ENCODE data around the gene RTN1. TPM values are rescaled to one million over a fixed set of nuclear protein-coding genes. Genes with fewer than 3 reads are reported as not detected.

The RTN1 gene
- total RNA-seq, 1 donor from 2014 or later, result not detected

DNA sequence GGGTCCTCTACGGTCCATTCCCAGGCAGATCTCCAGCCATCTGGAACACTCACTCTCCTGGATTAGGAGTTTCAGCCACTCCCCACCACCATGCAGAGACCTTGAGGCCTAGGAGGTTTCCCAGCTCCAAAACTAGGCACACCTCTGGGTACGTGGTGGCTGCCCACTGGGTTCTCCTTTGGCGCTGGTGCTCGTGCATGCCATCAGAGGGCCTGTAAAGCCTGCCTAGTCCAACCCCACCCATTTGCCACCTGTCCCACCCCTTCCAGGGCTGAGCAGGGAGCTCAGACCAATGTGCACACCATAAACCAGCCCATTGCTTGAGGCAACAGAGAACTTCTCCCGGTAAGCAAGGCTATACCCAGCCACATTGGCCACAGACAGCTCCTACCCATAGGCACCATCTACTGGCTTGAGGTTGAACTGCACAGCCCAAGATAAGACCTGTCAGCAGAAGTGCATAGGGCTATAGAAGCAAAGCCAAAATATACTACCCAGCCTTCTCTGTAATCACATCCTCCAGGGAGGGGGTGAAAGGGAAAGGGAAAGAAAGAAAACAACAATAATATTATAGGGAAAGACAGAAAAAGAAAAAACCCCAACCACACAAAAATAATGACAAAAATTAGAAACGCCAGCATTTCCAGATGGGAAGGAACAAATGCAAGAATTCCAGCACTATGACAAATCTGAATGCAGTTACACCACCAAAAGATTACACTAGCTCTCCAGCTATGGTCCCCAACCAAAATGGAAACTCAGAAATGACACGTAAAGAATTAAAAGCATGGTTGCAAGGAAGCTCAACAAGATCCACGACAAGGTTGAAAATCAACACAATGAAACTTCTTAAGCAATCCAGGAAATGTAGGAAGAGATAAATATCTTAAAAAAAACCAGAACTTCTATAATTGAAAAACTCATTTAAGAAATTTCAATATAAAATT lies 182.1 kb downstream of the RTN1 start:
- ATAC-seq (ENCODE audit: low read depth) (no peak), DNase-seq (no peak)
- Mint-ChIP-seq H3K27ac (no peak overlapping the region), H3K4me1 (no peaks in the 10 kb centered on the region), H3K27me3 (peaks cover 13% of the 10 kb centered on the region), H3K36me3 (ENCODE audit: low read depth) (no peaks in the 10 kb centered on the region), H3K4me3 (no peak overlapping the region), H3K9me3 (peaks cover 6% of the 10 kb centered on the region)
- intact Hi-C loops (cut with micrococcal nuclease), result loop anchor here (5.0 kb wide), 1 partner anchor 561 kb away; no protein-coding TSS in a partner anchor
- ChIA-PET CTCF (interaction anchor here (0.7 kb wide), 1 partner anchor 181 kb away, joined by 3 read pairs; no protein-coding TSS in a partner anchor), POLR2A (no interaction called here)
- no peak for TF ChIP-seq CTCF (IDR thresholded peaks at IDR 0.05)

GRCh38 chr14:59687663-59688062 lies 182.9 kb downstream of the RTN1 start:
- H3K4me1 Mint-ChIP-seq, result no peaks in the 10 kb centered on the region
- H3K27me3 Mint-ChIP-seq, result peaks cover 13% of the 10 kb centered on the region
- intact Hi-C loops (cut with micrococcal nuclease), result loop anchor here (5.0 kb wide), 1 partner anchor 560 kb away; no protein-coding TSS in a partner anchor
- H3K9me3 Mint-ChIP-seq, result peaks cover 6% of the 10 kb centered on the region
- ChIA-PET CTCF (interaction anchor here (0.7 kb wide), 1 partner anchor 181 kb away, joined by 3 read pairs; no protein-coding TSS in a partner anchor), POLR2A (no interaction called here)
- H3K27ac Mint-ChIP-seq, result no peak overlapping the region
- no peak overlapping the region for H3K4me3 Mint-ChIP-seq
- H3K36me3 Mint-ChIP-seq (ENCODE audit: low read depth), result no peaks in the 10 kb centered on the region
- TF ChIP-seq CTCF (IDR thresholded peaks at IDR 0.05), result no peak
- ATAC-seq (ENCODE audit: low read depth) (no peak), DNase-seq (no peak)

- ATAC-seq (ENCODE audit: low read depth) (no peak), DNase-seq (no peak)
- H3K9me3 Mint-ChIP-seq, result peaks cover 2% of the 10 kb centered on the region
- no peaks in the 10 kb centered on the region for H3K36me3 Mint-ChIP-seq (ENCODE audit: low read depth)
- H3K4me3 Mint-ChIP-seq, result no peak overlapping the region
- no peak for TF ChIP-seq CTCF (IDR thresholded peaks at IDR 0.05)
- ChIA-PET CTCF (no interaction called here), POLR2A (no interaction called here)
- no peaks in the 10 kb centered on the region for H3K4me1 Mint-ChIP-seq
- intact Hi-C loops (cut with micrococcal nuclease), result no loop called here
- no peaks in the 10 kb centered on the region for H3K27me3 Mint-ChIP-seq
- no peak overlapping the region for H3K27ac Mint-ChIP-seq
Measured at GRCh38 chr14:59679872-59680271, 190.7 kb downstream of the RTN1 start.

- ChIA-PET POLR2A (interaction anchor here (0.6 kb wide), 1 partner anchor 1136 kb away, joined by 3 read pairs; no protein-coding TSS in a partner anchor), CTCF (no interaction called here)
- intact Hi-C loops (cut with micrococcal nuclease), result no loop called here
- Mint-ChIP-seq H3K9me3 (peaks cover 2% of the 10 kb centered on the region), H3K27me3 (no peaks in the 10 kb centered on the region), H3K27ac (no peak overlapping the region), H3K4me1 (no peaks in the 10 kb centered on the region), H3K36me3 (ENCODE audit: low read depth) (no peaks in the 10 kb centered on the region), H3K4me3 (no peak overlapping the region)
- DNase-seq (no peak), ATAC-seq (ENCODE audit: low read depth) (no peak)
- TF ChIP-seq CTCF (IDR thresholded peaks at IDR 0.05), result no peak
Measured at GRCh38 chr14:59678352-59678751, 192.2 kb downstream of the RTN1 start.

GRCh38 chr14:59677771-59678231 lies 192.8 kb downstream of the RTN1 start:
- POLR2A ChIA-PET, result no interaction called here
- peaks cover 5% of the 10 kb centered on the region for H3K9me3 Mint-ChIP-seq
- CTCF ChIA-PET, result no interaction called here
- no peaks in the 10 kb centered on the region for H3K27me3 Mint-ChIP-seq
- H3K27ac Mint-ChIP-seq, result no peak overlapping the region
- H3K36me3 Mint-ChIP-seq (ENCODE audit: low read depth), result no peaks in the 10 kb centered on the region
- H3K4me1 Mint-ChIP-seq, result no peaks in the 10 kb centered on the region
- DNase-seq, result no peak
- TF ChIP-seq CTCF (IDR thresholded peaks at IDR 0.05), result no peak
- H3K4me3 Mint-ChIP-seq, result no peak overlapping the region
- ATAC-seq (ENCODE audit: low read depth), result no peak
- intact Hi-C loops (cut with micrococcal nuclease), result no loop called here

Measured in activated B cell treated with CpG ODN at 0.5 μM for 24 hours (primary cell).